ENCODE measurements around the gene TSPAN9. TPM values are rescaled to one million over a fixed set of nuclear protein-coding genes. Genes with fewer than 3 reads are reported as not detected.

TSPAN9 gene
- polyA plus RNA-seq, 1 of the 3 experiments (the other 2 are of a cell fraction) = 34.9 TPM

GRCh38 chr12:3032770-3033538 is 44.2 kb upstream of the TSPAN9 start:
- Histone ChIP-seq H3K27ac (ENCODE audit: low read depth in 2 of 2, low read length in 1 of 2) (no peak overlapping the region), H3K4me1 (ENCODE audit: control insufficient read depth in 1 of 2, insufficient read depth in 2 of 2, low read depth in 1 of 2, low read length in 1 of 2) (peaks cover 0 to 5% of the 10 kb centered on the region in 2 experiments; a peak in 1 of 4 replicates), H3K27me3 (ENCODE audit: insufficient read depth) (no peaks in the 10 kb centered on the region), H3K9me3 (no peaks in the 10 kb centered on the region), H3K4me3 (ENCODE audit: low read depth in 2 of 2, low read length in 1 of 2) (no peak overlapping the region), H3K36me3 (replicated peaks in 1 of 2; ENCODE audit: control insufficient read depth in 1 of 2, insufficient read depth in 2 of 2, low read length in 1 of 2) (peaks cover 4 to 9% of the 10 kb centered on the region in 2 experiments), H3K9ac (no peak overlapping the region), H4K20me1 (ENCODE audit: insufficient read depth) (no peaks in the 10 kb centered on the region), H3K4me2 (no peak overlapping the region), H3F3A (replicated peaks; ENCODE audit: insufficient read depth) (no peaks in the 10 kb centered on the region), H2AFZ (ENCODE audit: low read depth) (no peak overlapping the region), H3K79me2 (ENCODE audit: insufficient read depth) (no peaks in the 10 kb centered on the region), H3K9me2 (no peaks in the 10 kb centered on the region)
- CTCF ChIA-PET = interaction anchor here (0.9 to 3.1 kb wide), 15 partner anchors 9 to 293 kb away, joined by 3 to 35 read pairs (median 11); partner anchors contain the start of genes FOXM1, RHNO1 and TEX52
- WGBS (ENCODE audit: low lambda C conversion rate) = 92% methylated on average over 14 of the region's 27 CpGs
- TF ChIP-seq RCOR1 (IDR thresholded peaks at IDR 0.05; ENCODE audit: low read length) (no peak), POLR2AphosphoS5 (IDR thresholded peaks at IDR 0.05; ENCODE audit: low read depth, low read length) (no peak), TCF12 (IDR thresholded peaks at IDR 0.05) (no peak), USF1 (IDR thresholded peaks at IDR 0.05; ENCODE audit: borderline replicate concordance, low read depth) (no peak), RAD21 (IDR thresholded peaks at IDR 0.05; ENCODE audit: low read length) (no peak)
- TF ChIP-seq, protein P1, sequence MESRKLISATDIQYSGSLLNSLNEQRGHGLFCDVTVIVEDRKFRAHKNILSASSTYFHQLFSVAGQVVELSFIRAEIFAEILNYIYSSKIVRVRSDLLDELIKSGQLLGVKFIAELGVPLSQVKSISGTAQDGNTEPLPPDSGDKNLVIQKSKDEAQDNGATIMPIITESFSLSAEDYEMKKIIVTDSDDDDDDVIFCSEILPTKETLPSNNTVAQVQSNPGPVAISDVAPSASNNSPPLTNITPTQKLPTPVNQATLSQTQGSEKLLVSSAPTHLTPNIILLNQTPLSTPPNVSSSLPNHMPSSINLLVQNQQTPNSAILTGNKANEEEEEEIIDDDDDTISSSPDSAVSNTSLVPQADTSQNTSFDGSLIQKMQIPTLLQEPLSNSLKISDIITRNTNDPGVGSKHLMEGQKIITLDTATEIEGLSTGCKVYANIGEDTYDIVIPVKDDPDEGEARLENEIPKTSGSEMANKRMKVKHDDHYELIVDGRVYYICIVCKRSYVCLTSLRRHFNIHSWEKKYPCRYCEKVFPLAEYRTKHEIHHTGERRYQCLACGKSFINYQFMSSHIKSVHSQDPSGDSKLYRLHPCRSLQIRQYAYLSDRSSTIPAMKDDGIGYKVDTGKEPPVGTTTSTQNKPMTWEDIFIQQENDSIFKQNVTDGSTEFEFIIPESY (IDR thresholded peaks at IDR 0.05; ENCODE audit: borderline replicate concordance, low read depth) = no peak
- TF ChIP-seq, protein P2, sequence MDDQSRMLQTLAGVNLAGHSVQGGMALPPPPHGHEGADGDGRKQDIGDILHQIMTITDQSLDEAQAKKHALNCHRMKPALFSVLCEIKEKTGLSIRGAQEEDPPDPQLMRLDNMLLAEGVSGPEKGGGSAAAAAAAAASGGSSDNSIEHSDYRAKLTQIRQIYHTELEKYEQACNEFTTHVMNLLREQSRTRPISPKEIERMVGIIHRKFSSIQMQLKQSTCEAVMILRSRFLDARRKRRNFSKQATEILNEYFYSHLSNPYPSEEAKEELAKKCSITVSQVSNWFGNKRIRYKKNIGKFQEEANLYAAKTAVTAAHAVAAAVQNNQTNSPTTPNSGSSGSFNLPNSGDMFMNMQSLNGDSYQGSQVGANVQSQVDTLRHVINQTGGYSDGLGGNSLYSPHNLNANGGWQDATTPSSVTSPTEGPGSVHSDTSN (IDR thresholded peaks at IDR 0.05) = no peak
- DNase-seq = no peak
- POLR2A ChIA-PET = interaction anchor here (0.6 kb wide), 1 partner anchor 88 kb away, joined by 3 read pairs; no protein-coding TSS in a partner anchor

GRCh38 chr12:3033539-3033867 is 43.7 kb upstream of the TSPAN9 start:
- POLR2A ChIA-PET = interaction anchor here (0.6 kb wide), 1 partner anchor 89 kb away, joined by 3 read pairs; no protein-coding TSS in a partner anchor
- no peak overlapping the region for H3K4me2 ChIP-seq

More at GRCh38 chr12:3033539-3033867, 43.7 kb upstream of the TSPAN9 start:
- H3K27ac ChIP-seq (ENCODE audit: low read depth in 2 of 2, low read length in 1 of 2) = no peak overlapping the region
- peaks cover 0 to 5% of the 10 kb centered on the region in 2 experiments; a peak in 1 of 4 replicates for H3K4me1 ChIP-seq (ENCODE audit: control insufficient read depth in 1 of 2, insufficient read depth in 2 of 2, low read depth in 1 of 2, low read length in 1 of 2)
- H3K79me2 ChIP-seq (ENCODE audit: insufficient read depth) = no peaks in the 10 kb centered on the region
- no peak overlapping the region for H2AFZ ChIP-seq (ENCODE audit: low read depth)
- no peak overlapping the region for H3K9ac ChIP-seq
- no peak for DNase-seq
- peaks cover 4 to 15% of the 10 kb centered on the region in 2 experiments for H3K36me3 ChIP-seq (replicated peaks in 1 of 2; ENCODE audit: control insufficient read depth in 1 of 2, insufficient read depth in 2 of 2, low read length in 1 of 2)
- no peak for TF ChIP-seq TEAD4 (IDR thresholded peaks at IDR 0.05; ENCODE audit: borderline replicate concordance, insufficient read depth)
- no peak for TF ChIP-seq GATA2 (CRISPR knock-in tag; IDR thresholded peaks at IDR 0.05)
- TF ChIP-seq CTCF (IDR thresholded peaks at IDR 0.05) = no peak
- TF ChIP-seq TCF12 (IDR thresholded peaks at IDR 0.05) = no peak
- no peak for TF ChIP-seq EP300 (IDR thresholded peaks at IDR 0.05; ENCODE audit: borderline replicate concordance in 1 of 2, low read depth in 1 of 2, low read length in 1 of 2)
- TF ChIP-seq MXI1 (IDR thresholded peaks at IDR 0.05; ENCODE audit: low read depth, low read length) = no peak
- H3K9me3 ChIP-seq = no peaks in the 10 kb centered on the region
- CTCF ChIA-PET = interaction anchor here (0.8 to 2.9 kb wide), 30 partner anchors 9 to 294 kb away, joined by 3 to 35 read pairs (median 6); partner anchors contain the start of genes FOXM1, RHNO1, TEX52 and TULP3
- no peaks in the 10 kb centered on the region for H3K9me2 ChIP-seq
- H4K20me1 ChIP-seq (ENCODE audit: insufficient read depth) = no peaks in the 10 kb centered on the region
- no peak overlapping the region for H3K4me3 ChIP-seq (ENCODE audit: low read depth in 2 of 2, low read length in 1 of 2)
- no peaks in the 10 kb centered on the region for H3F3A ChIP-seq (replicated peaks; ENCODE audit: insufficient read depth)
- 84% methylated on average over 8 of the region's 8 CpGs for WGBS (ENCODE audit: low lambda C conversion rate)
- no peaks in the 10 kb centered on the region for H3K27me3 ChIP-seq (ENCODE audit: insufficient read depth)

Data from SK-N-SH (cell line).